ENCODE results near the gene NLGN4X. TPM values are rescaled to one million over a fixed set of nuclear protein-coding genes. Genes with fewer than 3 reads are reported as not detected.

The NLGN4X gene
- total and polyA plus RNA-seq, 2 donors (not counting 3 experiments of a cell fraction or from before 2014, with no cell fraction given), result 0.03 TPM; not detected in 1

GRCh38 chrX:6002056-6002455 is 226.6 kb downstream of the NLGN4X start:
- H4K20me1 ChIP-seq (replicated peaks; ENCODE audit: control insufficient read depth, extremely low read depth, insufficient read depth, low read length), result no peaks in the 10 kb centered on the region
- H3K79me2 ChIP-seq (ENCODE audit: control insufficient read depth, insufficient read depth, low read length), result no peaks in the 10 kb centered on the region
- TF ChIP-seq GATA2 (IDR thresholded peaks at IDR 0.05; ENCODE audit: insufficient read depth, insufficient read length, low read depth, low read length), result no peak
- TF ChIP-seq EZH2 (IDR thresholded peaks at IDR 0.05; ENCODE audit: borderline replicate concordance, low read depth, low read length, severe bottlenecking), result no peak
- TF ChIP-seq MYC (IDR thresholded peaks at IDR 0.05; ENCODE audit: low read depth, low read length), result no peak
- no peak for TF ChIP-seq POLR2AphosphoS5 (IDR thresholded peaks at IDR 0.05; ENCODE audit: insufficient read depth, low read depth, low read length)
- no peak for TF ChIP-seq JUN (IDR thresholded peaks at IDR 0.05; ENCODE audit: borderline replicate concordance, insufficient read depth, insufficient read length, low read depth)
- TF ChIP-seq FOS (IDR thresholded peaks at IDR 0.05; ENCODE audit: borderline replicate concordance, insufficient read depth, low read length), result no peak
- TF ChIP-seq MAX (IDR thresholded peaks at IDR 0.05; ENCODE audit: insufficient read depth, insufficient read length), result no peak
- TF ChIP-seq, protein P1, sequence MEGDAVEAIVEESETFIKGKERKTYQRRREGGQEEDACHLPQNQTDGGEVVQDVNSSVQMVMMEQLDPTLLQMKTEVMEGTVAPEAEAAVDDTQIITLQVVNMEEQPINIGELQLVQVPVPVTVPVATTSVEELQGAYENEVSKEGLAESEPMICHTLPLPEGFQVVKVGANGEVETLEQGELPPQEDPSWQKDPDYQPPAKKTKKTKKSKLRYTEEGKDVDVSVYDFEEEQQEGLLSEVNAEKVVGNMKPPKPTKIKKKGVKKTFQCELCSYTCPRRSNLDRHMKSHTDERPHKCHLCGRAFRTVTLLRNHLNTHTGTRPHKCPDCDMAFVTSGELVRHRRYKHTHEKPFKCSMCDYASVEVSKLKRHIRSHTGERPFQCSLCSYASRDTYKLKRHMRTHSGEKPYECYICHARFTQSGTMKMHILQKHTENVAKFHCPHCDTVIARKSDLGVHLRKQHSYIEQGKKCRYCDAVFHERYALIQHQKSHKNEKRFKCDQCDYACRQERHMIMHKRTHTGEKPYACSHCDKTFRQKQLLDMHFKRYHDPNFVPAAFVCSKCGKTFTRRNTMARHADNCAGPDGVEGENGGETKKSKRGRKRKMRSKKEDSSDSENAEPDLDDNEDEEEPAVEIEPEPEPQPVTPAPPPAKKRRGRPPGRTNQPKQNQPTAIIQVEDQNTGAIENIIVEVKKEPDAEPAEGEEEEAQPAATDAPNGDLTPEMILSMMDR (IDR thresholded peaks at IDR 0.05; ENCODE audit: extremely low read depth in 1 of 2, insufficient read depth in 1 of 2, low read depth in 1 of 2, low read length in 2 of 2), result no peak
- no peak for TF ChIP-seq POLR2A (IDR thresholded peaks at IDR 0.05; ENCODE audit: low read depth, low read length)
- FAIRE-seq (no peak), DNase-seq (ENCODE audit: low read depth, low spot score) (no peak)
- no TSS peak for BruUV-seq (replicated peaks)
- H3K9ac ChIP-seq (replicated peaks; ENCODE audit: extremely low read depth, insufficient read depth, low read length), result no peak overlapping the region
- no peak overlapping the region for H3K27ac ChIP-seq (ENCODE audit: insufficient read depth, low read depth, low read length)
- H3K36me3 ChIP-seq (ENCODE audit: control insufficient read depth in 2 of 2, extremely low read depth in 1 of 2, insufficient read depth in 2 of 2, low read length in 2 of 2), result no peaks in the 10 kb centered on the region
- no peaks in the 10 kb centered on the region for H3K9me3 ChIP-seq (replicated peaks; ENCODE audit: control insufficient read depth, insufficient read depth, low read length)
- no peaks in the 10 kb centered on the region for H3K9me1 ChIP-seq (replicated peaks; ENCODE audit: control insufficient read depth, extremely low read depth, insufficient read depth, low read length)
- no peak overlapping the region for H3K4me2 ChIP-seq (ENCODE audit: insufficient read depth, low read length)
- H3K4me3 ChIP-seq (replicated peaks in 1 of 3; ENCODE audit: insufficient read depth in 1 of 3, low read depth in 1 of 3, low read length in 3 of 3), result no peak overlapping the region
- H2AFZ ChIP-seq (ENCODE audit: low read depth, low read length), result no peak overlapping the region
- no peaks in the 10 kb centered on the region for H3K4me1 ChIP-seq (ENCODE audit: control insufficient read depth, extremely low read depth, insufficient read depth, low read length)
- ChIA-PET CTCF (no interaction called here), POLR2A (no interaction called here)
- intact Hi-C loops (cut with micrococcal nuclease), result no loop called here
- H3K27me3 ChIP-seq (ENCODE audit: control insufficient read depth in 2 of 2, insufficient read depth in 2 of 2, low read length in 2 of 2), result no peaks in the 10 kb centered on the region
- dilution Hi-C loops (cut with MboI; ENCODE audit: extremely low pct_ligation_motif_present, low sequenced_read_pairs), result no loop called here

All from endothelial cell of umbilical vein (primary cell).